SK-N-SH treated with all-trans-retinoic acid at 6 μM for 48 hours (cell line): ENCODE measurements around the gene TPM4.

Source experiments
- ATAC-seq: fragments of 200-7000 bp; cut with Tn5 transposase; 3 replicates; pipeline ENCODE4 v1.9.1; 2020; ENCODE audit warnings: mild to moderate bottlenecking, moderate library complexity
- ARNTL ChIP-seq: fragments of 450-650 bp; formaldehyde crosslinking; IDR thresholded peaks from 2 replicates; pipeline ENCODE4 v1.5.0; 2020; ENCODE audit warnings: low read depth, mild to moderate bottlenecking, moderate library complexity, borderline replicate concordance
- BACH2 ChIP-seq: fragments of 250-450 bp; sonication (Bioruptor Pico); IDR thresholded peaks from 2 replicates; pipeline ENCODE4 v1.9.0; 2021; ENCODE audit warnings: mild to moderate bottlenecking, borderline replicate concordance
- CSDC2 ChIP-seq: fragments of 250-450 bp; sonication (Bioruptor Pico); IDR thresholded peaks from 2 replicates; pipeline ENCODE4 v1.5.0; 2020; ENCODE audit warnings: mild to moderate bottlenecking, moderate library complexity
- ESRRG ChIP-seq: fragments of 250-450 bp; sonication (Bioruptor Pico); IDR thresholded peaks from 2 replicates; pipeline ENCODE4 v1.6.1; 2021; ENCODE audit warnings: mild to moderate bottlenecking
- GLIS3 ChIP-seq: fragments of 250-450 bp; sonication (Bioruptor Pico); IDR thresholded peaks from 2 replicates; pipeline ENCODE4 v1.5.0; 2020; ENCODE audit warnings: mild to moderate bottlenecking, moderate library complexity
- ISL1 ChIP-seq: fragments of 250-450 bp; sonication (Bioruptor Pico); IDR thresholded peaks from 2 replicates; pipeline ENCODE4 v2.1.2; 2022; ENCODE audit warnings: mild to moderate bottlenecking, moderate library complexity
- OSR1 ChIP-seq: fragments of 250-450 bp; sonication (Bioruptor Pico); IDR thresholded peaks from 2 replicates; pipeline ENCODE4 v1.8.0; 2022; ENCODE audit warnings: moderate library complexity, mild to moderate bottlenecking, inconsistent platforms
- PPARA ChIP-seq: fragments of 250-450 bp; sonication (Bioruptor Pico); IDR thresholded peaks from 2 replicates; pipeline ENCODE4 v1.5.0; 2020; ENCODE audit warnings: mild to moderate bottlenecking, borderline replicate concordance
- RARB ChIP-seq: fragments of 250-450 bp; sonication (Bioruptor Pico); IDR thresholded peaks from 2 replicates; pipeline ENCODE4 v1.8.0; 2021; ENCODE audit warnings: mild to moderate bottlenecking, moderate library complexity
- TCF4 ChIP-seq: fragments of 250-450 bp; sonication (Bioruptor Pico); IDR thresholded peaks from 2 replicates; pipeline ENCODE4 v1.8.0; 2021; ENCODE audit warnings: mild to moderate bottlenecking, moderate library complexity, borderline replicate concordance
- TOX ChIP-seq: fragments of 250-450 bp; sonication (Bioruptor Pico); IDR thresholded peaks from 2 replicates; pipeline ENCODE4 v1.8.0; 2021; ENCODE audit warnings: mild to moderate bottlenecking, moderate library complexity, borderline replicate concordance
- ZC3H10 ChIP-seq: fragments of 250-450 bp; sonication (Bioruptor Pico); IDR thresholded peaks from 2 replicates; pipeline ENCODE4 v1.5.1; 2021; ENCODE audit warnings: mild to moderate bottlenecking, moderate library complexity
- ZFP3 ChIP-seq: fragments of 250-450 bp; sonication (Bioruptor Pico); IDR thresholded peaks from 2 replicates; pipeline ENCODE4 v1.5.0; 2020; ENCODE audit warnings: mild to moderate bottlenecking, moderate library complexity
- ZNF70 ChIP-seq: fragments of 450-650 bp; formaldehyde crosslinking; IDR thresholded peaks from 2 replicates; pipeline ENCODE4 v1.5.0; 2020; ENCODE audit warnings: mild to moderate bottlenecking, moderate library complexity
- ZNF8 ChIP-seq: fragments of 450-650 bp; formaldehyde crosslinking; IDR thresholded peaks from 2 replicates; pipeline ENCODE4 v1.5.0; 2020; ENCODE audit warnings: mild to moderate bottlenecking, moderate library complexity
- TF ChIP-seq, protein P1 (sequence below): fragments of 250-450 bp; sonication (Bioruptor Pico); IDR thresholded peaks from 2 replicates; pipeline ENCODE4 v1.5.0; 2020; ENCODE audit warnings: mild to moderate bottlenecking, moderate library complexity
- TF ChIP-seq, protein P2 (sequence below): fragments of 250-450 bp; sonication (Bioruptor Pico); IDR thresholded peaks from 2 replicates; pipeline ENCODE4 v1.5.1; 2020; ENCODE audit warnings: low read depth, mild to moderate bottlenecking, moderate library complexity
- TF ChIP-seq, protein P3 (sequence below): fragments of 250-450 bp; sonication (Bioruptor Pico); IDR thresholded peaks from 2 replicates; pipeline ENCODE4 v1.8.0; 2020; ENCODE audit warnings: mild to moderate bottlenecking, moderate library complexity, borderline replicate concordance
- TF ChIP-seq, protein P4 (sequence below): fragments of 250-450 bp; sonication (Bioruptor Pico); IDR thresholded peaks from 2 replicates; pipeline ENCODE4 v1.5.1; 2021; ENCODE audit warnings: mild to moderate bottlenecking, moderate library complexity

The TPM4 gene

DNA sequence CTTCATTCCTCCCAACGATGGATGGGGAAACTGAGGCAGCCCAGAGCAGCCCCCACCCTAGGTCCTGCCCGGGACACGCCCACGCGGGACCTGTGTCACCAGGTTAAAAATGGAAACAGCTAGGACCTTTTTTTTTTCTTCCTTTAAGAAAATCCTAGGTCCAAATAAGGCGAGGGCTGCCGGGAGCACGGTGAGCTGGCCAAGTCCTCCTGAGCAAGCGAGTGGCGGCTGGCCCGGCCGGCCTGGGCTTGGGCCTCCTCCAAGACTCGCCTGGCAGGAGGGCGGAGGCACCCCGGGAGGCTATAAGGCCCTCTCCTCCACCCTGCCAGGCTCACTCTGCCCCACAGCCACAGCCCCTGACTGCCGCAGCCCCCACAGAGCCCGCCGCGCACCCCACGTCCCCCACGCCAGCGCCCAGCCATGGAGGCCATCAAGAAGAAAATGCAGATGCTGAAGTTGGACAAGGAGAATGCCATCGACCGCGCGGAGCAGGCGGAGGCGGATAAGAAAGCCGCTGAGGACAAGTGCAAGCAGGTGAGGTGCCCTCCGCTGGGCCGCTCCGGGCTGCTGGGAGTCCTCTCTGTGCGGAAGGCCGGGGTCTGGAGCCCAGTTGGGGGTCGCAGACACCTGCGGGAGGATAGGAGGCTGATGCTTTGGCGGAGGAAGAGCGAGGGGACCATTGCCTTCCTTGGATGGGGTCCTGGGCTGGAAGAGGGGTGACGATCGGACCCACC, 8.9 kb upstream of the TPM4 start (continued):
- TF ChIP-seq ESRRG (CRISPR knock-in tag), result no peak
- TF ChIP-seq OSR1, result no peak
- TF ChIP-seq ZNF8 (CRISPR knock-in tag), result no peak
- TF ChIP-seq ZC3H10 (CRISPR knock-in tag), result no peak
- TF ChIP-seq RARB, result no peak
- TF ChIP-seq, protein P1, sequence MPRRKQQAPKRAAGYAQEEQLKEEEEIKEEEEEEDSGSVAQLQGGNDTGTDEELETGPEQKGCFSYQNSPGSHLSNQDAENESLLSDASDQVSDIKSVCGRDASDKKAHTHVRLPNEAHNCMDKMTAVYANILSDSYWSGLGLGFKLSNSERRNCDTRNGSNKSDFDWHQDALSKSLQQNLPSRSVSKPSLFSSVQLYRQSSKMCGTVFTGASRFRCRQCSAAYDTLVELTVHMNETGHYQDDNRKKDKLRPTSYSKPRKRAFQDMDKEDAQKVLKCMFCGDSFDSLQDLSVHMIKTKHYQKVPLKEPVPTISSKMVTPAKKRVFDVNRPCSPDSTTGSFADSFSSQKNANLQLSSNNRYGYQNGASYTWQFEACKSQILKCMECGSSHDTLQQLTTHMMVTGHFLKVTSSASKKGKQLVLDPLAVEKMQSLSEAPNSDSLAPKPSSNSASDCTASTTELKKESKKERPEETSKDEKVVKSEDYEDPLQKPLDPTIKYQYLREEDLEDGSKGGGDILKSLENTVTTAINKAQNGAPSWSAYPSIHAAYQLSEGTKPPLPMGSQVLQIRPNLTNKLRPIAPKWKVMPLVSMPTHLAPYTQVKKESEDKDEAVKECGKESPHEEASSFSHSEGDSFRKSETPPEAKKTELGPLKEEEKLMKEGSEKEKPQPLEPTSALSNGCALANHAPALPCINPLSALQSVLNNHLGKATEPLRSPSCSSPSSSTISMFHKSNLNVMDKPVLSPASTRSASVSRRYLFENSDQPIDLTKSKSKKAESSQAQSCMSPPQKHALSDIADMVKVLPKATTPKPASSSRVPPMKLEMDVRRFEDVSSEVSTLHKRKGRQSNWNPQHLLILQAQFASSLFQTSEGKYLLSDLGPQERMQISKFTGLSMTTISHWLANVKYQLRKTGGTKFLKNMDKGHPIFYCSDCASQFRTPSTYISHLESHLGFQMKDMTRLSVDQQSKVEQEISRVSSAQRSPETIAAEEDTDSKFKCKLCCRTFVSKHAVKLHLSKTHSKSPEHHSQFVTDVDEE, result no peak
- TF ChIP-seq ARNTL (CRISPR knock-in tag), result no peak

DNA sequence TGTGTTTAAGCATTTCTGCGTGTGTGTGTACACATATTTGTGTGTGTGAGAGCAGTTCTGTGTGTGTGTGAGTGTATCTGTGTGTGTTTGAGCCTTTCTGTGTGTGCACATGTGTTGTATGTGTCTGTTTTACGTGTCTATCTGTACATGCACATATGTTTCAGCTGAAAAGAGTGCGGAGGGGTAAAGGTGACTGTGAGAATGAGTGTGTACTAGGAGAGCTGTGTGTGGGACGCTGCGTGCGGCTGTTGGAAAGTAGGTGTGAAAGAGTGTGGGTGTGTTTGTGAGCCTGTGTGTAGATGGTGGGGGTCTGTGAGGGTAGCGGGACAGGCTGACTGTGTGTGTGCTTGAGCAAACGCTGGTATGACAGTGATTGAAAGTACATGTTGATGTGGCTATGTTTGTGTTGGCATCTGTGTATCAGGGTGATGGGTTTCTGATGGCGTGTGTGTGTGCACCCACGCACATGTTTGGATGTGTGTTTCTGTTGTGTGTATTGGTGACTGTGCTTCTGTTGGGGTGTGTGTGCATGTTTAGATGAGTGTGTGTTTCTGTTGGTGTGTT, 7.5 kb upstream of the TPM4 start:
- TF ChIP-seq, protein P2, sequence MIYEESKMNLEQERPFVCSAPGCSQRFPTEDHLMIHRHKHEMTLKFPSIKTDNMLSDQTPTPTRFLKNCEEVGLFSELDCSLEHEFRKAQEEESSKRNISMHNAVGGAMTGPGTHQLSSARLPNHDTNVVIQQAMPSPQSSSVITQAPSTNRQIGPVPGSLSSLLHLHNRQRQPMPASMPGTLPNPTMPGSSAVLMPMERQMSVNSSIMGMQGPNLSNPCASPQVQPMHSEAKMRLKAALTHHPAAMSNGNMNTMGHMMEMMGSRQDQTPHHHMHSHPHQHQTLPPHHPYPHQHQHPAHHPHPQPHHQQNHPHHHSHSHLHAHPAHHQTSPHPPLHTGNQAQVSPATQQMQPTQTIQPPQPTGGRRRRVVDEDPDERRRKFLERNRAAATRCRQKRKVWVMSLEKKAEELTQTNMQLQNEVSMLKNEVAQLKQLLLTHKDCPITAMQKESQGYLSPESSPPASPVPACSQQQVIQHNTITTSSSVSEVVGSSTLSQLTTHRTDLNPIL (CRISPR knock-in tag), result no peak
- TF ChIP-seq, protein P1, result no peak
- TF ChIP-seq, protein P3, sequence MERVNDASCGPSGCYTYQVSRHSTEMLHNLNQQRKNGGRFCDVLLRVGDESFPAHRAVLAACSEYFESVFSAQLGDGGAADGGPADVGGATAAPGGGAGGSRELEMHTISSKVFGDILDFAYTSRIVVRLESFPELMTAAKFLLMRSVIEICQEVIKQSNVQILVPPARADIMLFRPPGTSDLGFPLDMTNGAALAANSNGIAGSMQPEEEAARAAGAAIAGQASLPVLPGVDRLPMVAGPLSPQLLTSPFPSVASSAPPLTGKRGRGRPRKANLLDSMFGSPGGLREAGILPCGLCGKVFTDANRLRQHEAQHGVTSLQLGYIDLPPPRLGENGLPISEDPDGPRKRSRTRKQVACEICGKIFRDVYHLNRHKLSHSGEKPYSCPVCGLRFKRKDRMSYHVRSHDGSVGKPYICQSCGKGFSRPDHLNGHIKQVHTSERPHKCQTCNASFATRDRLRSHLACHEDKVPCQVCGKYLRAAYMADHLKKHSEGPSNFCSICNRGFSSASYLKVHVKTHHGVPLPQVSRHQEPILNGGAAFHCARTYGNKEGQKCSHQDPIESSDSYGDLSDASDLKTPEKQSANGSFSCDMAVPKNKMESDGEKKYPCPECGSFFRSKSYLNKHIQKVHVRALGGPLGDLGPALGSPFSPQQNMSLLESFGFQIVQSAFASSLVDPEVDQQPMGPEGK, result no peak
- TF ChIP-seq ZNF70 (CRISPR knock-in tag) (no peak), TOX (CRISPR knock-in tag) (no peak), OSR1 (no peak), GLIS3 (CRISPR knock-in tag) (no peak), CSDC2 (CRISPR knock-in tag) (no peak), ARNTL (CRISPR knock-in tag) (no peak), ZNF8 (CRISPR knock-in tag) (no peak), ISL1 (no peak), PPARA (CRISPR knock-in tag) (no peak), ZFP3 (no peak), ESRRG (CRISPR knock-in tag) (no peak)
- TF ChIP-seq, protein P4, sequence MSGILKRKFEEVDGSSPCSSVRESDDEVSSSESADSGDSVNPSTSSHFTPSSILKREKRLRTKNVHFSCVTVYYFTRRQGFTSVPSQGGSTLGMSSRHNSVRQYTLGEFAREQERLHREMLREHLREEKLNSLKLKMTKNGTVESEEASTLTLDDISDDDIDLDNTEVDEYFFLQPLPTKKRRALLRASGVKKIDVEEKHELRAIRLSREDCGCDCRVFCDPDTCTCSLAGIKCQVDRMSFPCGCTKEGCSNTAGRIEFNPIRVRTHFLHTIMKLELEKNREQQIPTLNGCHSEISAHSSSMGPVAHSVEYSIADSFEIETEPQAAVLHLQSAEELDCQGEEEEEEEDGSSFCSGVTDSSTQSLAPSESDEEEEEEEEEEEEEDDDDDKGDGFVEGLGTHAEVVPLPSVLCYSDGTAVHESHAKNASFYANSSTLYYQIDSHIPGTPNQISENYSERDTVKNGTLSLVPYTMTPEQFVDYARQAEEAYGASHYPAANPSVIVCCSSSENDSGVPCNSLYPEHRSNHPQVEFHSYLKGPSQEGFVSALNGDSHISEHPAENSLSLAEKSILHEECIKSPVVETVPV, result no peak
- TF ChIP-seq, all 23 proteins: peak for 0
- no peak for ATAC-seq

DNA sequence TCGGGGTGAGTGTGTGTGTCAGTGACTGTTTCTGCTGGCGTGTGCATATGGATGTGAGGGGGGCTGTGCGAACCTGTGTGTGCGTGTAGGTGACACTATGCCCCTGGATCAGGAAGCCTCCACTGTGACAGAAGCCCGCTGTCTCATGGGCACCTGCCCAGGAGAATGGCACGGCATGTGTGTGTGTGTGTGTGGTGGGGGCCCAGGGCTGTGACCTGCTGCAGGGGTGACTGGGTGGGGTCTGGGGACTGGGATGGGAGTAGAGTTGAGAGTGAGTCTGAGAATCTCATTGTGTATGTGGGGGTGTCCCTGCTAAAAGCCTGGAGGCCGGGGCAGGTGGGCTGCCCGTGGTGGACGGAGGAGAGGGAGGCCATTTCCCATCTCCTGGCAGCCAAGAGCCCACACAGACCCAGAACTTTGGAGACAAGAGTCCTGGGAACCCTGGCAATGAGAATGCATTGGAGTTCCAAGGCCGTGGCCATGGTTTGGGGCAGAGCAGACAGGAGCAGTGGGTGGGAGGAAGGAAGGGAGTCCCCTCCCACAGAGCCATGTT, 6.4 kb upstream of the TPM4 start:
- no peak for TF ChIP-seq PPARA (CRISPR knock-in tag)
- TF ChIP-seq, protein P3, result no peak
- no peak for TF ChIP-seq TCF4 (CRISPR knock-in tag)
- TF ChIP-seq, protein P2 (CRISPR knock-in tag), result no peak
- TF ChIP-seq TOX (CRISPR knock-in tag), result no peak
- no peak for TF ChIP-seq ESRRG (CRISPR knock-in tag)
- no peak for TF ChIP-seq ZNF70 (CRISPR knock-in tag)
- no peak for TF ChIP-seq BACH2 (CRISPR knock-in tag)
- TF ChIP-seq ISL1, result no peak
- TF ChIP-seq ARNTL (CRISPR knock-in tag), result no peak
- no peak for TF ChIP-seq OSR1
- no peak for ATAC-seq
